ENCODE data around the gene AGT.
"Not testable (repeated sequence)": the region's sequence is repeated elsewhere in the genome, so short reads cannot be mapped to it uniquely, and the experiment has no call there.

AGT gene

DNA sequence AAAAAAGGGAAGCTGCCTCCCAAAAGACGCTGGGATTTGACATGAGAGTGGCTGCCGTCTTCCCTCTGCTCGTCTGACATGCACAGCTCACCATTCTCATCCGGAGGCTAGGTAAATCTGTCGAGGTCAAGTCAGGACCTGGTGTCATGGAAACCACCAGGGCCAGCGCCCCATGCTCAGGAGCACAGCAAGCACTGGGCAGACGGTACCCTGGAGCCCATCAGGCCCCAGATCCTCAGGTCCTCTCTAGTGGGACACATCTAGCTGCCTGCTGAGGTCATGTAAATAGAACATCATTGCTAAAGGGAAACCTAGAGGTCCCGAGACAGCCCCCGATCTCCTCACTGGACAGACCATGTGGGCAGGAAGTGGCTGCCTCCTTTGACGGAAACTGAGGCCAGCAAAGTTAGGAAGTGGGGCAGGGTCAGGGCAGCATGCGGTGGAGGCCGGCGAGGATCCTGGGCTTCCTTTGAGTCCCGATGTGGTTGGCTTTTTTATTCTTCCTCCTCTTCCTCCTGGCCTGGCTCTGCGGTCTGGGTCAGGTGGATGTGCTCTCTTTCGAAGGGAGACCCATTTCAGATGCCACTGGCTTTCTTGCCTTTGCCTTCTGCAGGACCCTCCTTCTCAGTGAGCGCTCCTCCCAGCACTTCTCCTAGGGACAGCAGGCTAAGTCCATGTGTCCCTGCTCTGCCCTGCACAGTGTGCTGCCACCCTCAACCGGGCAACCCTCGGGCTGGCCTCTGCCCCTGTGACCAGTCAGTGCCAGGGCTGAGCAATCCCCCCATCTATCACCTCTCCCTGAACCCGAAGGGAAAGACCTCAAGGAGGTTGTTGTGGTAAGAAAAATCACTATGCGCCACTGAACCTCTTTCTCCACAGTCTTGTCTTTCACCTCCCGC lies 5.9 kb downstream of the AGT start:
- DNase-seq (ENCODE audit: low read depth): no peak

DNA sequence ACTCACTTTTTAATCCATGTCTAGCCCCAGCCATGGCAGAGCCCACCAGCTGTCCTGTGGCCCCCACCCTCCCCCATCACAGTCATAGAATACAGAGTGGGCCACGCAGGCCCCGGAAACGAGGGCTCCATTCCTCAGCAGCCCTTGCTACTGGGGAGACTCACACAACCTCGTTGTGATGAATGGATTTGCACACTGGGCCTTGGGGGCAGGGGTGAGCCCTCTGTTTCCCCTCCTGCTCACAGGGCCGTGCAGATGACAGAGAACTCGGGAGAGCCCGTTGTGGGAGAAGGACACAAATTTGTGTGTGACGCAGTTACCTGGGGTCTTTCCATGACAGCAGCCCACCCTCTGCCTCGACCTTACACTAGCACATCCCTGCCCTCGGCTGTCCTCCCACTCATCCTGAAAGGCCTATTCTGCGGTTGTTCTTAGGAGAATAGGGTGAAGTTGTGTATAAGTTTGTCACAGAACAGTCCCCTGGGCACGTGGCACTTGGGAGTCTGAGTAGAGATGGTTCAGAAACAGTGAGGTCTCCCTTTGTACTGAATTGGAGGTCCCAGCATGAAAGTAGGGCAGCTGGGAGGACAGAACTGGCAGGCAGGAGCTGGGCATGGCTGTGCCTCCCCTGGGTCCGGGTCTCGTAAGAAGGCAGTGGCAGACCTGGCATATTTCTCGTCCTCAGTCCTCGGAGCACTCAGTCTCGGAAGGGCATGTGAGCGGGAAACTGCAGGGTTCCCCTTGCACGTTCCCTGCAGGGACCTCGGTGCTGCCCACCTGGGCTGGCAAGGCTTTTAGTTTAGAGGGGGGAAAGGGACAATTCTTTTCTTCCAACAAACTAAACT lies 6.8 kb downstream of the AGT start:
- no peak for DNase-seq (ENCODE audit: low read depth)

DNA sequence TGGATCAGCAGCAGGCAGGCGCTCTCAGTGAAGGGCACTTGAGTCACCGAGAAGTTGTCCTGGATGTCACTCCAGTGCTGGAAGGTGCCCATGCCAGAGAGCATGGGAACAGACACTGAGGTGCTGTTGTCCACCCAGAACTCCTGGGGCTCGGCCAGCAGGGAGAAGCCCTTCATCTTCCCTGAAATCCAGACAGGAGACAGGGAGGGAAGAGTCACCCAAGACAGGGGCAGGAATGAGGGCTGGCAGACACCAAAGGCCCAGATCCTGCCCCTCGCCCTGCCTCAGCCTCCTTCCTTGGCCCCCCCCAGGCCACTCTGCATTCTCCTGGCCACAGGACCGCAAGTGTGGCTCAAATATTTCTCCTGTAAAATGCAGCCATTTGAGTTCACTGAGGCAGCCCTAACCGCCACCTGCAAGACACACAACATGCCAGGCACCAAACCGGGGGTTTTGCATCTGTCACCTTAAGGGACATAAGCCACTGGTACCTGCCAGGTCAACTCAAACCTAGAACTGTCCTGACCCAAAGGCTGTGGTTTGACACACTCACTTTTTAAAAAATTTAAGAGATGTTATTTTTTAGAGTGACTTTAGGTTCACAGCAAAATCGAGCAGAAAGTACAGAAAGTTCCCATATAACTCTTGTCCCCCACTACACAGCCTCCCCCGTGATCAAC lies 7.8 kb downstream of the AGT start:
- no peak for DNase-seq (ENCODE audit: low read depth)

DNA sequence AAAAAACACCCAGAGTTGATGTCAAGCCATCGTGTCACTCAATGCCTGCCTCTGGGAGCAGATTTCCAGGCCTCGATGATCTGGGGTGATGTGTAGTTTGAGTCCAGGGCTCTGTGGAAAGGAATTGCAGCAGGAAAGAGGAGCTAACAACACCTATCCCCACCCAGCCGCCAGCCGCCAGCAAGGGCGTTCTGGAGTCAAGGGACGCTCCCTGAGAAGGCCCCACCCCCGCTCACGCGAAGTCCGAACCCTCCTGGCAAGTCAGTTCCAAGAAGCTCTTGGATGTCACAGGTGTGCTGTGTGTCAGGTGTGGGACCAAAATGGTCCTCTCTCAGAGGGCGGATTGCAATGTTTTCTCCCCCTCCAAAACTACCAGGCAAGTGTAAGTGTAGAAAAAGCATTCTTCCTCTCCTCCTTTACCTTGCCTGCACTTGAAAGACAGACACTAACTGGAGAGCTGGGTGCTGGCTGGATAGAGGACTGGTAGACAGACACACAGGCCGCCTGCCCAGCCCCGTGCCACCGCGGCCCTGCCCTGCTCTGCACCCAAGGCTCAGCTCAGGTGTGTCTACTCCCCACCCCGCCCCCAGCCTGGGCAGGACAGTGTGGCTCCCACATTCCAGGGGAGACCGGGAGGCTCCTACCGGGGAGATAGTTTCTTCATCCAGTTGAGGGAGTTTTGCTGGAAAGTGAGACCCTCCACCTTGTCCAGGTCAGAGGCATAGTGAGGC lies 8.5 kb downstream of the AGT start:
- no peak for DNase-seq (ENCODE audit: low read depth)

DNA sequence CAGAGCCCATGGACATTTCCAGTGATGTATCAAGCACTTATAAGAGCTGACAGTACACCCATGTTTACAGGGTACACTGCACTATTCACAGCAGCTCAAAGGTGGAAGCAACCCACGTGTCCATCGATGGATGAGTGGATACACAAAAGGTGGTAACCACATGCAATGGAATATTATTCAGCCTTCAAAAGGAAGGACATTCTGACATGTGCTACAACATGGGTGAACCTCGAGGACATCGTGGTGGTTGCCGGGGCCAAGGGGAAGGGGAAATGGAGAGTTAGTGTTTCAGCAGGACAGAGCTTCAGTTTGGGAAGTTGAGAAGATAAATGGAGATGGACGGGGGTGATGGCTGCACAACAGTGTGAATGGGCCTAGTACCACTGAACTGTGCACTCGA lies 9.1 kb downstream of the AGT start:
- DNase-seq (ENCODE audit: low read depth): no peak

DNA sequence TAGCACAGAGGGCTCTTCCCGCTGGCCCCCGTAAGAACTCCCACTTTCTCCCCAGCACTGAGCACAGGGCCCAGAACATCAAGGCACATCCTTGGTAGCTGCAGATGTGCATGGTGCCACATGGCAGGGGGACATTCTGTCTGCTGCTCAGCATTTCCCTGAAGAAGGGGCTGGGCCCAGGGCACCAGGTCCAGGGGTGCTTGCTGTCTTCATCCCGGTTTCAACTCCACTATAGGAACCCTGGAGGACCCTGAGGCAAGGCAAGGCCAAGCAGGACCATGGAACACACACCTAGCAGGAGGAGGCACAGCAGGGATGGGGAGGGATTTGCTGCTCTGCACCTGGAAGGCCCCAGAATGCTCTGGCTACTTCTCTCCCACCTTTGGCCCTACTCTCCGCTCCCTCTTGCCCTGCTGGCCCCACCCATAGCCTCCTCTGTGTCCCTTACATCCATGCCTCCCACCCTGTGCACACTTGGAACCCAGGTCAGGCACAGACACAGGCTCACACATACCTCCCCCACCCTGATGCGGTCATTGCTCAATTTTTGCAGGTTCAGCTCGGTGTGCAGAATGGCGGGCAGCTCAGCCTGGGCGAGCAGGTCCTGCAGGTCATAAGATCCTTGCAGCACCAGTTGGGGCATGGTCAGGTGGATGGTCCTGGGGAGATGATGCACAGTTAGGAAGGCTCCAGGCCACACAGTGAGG lies 10.1 kb downstream of the AGT start:
- DNase-seq (ENCODE audit: low read depth): no peak

DNA sequence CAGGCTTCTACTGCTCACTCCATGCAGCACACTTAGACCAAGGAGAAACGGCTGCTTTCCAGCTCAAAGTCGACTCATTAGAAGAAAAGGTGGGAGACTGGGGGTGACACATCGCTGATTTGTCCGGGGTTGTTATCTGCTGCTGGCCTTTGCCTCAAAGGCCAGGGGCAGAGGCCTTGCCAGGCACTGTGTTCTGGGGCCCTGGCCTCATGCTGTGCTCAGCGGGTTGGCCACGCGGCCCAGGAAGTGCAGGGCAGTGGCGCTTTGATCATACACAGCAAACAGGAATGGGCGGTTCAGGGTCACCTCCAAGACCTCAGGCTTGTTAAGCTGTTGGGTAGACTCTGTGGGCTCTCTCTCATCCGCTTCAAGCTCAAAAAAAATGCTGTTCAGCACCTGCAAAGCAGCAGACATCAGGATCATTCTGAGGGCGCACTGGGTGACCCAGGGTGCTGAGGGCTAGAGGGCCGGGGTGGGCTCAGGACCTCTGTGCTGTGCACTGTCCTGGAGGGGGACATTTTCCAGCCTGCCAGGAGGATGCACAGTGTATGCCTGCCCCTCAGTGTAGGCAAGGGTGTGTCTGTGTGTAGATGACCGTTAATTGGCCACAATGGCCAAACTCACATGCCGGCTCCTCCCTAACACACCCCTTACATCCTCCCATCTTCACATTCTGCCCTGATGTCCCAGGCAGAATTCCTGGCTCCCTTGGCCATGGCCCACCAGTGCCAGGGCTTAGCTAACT lies 10.8 kb downstream of the AGT start:
- no peak for DNase-seq (ENCODE audit: low read depth)

DNA sequence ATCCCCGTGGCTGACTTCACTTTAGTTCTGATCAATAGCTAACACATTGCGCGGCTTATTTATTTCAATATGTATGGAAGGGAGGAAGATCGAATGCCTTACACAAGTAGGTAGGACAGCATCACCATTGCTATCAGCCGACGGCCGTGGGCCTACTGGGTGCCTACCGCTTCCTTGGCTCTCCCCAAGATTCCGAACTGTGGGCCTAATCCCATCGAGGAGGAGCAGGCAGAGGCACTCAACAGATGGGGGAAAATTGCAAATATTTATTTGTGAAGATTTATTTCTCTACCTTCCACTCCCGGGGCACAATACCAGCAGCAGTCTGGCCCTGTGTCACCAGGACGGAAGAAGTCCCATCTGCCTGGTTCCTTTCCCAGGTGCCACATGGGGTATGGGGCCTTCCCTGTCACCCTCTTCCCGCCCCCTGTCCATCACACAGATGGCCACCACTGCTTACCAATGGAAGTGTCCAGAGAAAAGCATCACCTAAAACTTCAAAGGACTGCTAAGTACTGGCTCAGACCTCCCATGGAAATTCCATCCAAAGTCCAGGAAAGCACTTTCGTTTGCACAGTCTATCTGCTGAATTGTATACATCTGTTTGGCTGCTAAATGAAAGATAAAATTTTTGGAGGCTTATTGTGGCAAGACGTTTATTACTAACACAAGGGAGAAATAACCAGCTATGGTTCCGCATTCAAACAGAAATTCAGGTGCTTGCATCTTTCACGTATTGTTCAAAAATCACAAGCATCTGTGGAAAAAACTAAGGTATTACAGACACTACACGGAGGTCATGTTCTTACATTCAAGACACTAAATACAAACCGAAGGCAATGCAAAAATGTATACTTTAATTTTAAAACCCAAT lies 11.8 kb downstream of the AGT start:
- no peak for DNase-seq (ENCODE audit: low read depth)

DNA sequence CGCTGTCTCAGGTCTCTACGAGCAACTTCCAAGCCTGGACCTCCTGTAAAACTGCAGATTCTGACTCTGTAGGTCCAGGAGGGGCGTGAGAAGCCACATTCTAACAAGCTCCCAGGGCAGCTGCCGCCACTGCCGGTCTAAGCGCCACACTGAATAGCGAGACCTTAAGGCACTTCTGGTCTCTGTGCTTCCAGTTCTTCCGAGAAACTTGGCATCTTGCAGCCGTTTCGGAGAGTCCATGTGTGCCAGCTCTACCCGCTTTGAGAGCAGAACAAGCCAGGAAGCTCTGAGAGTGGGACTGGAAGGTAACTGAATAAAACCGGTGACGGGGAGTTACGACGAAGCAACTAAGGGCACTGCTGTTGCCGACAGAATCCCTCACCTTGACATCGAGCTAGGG lies 12.5 kb downstream of the AGT start:
- DNase-seq (ENCODE audit: low read depth): no peak

DNA sequence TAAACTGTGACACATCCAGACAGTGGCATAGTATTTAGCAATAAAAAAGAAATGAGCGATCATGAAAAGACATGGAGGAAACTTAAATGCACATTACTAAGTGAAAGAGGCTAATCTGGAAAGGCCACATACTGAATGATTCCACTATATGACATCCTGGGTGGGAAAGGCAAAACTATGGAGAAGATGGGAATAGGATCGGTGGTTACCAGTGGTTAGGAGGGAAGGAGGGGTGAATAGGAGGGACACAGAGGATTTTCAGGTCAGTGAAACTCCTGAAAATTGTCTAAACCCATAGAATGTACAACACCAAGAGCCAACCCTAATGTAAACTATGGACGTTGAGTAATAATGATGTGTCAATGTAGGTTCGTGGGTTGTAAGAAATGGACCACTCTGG lies 13.8 kb downstream of the AGT start:
- DNase-seq (ENCODE audit: low read depth): no peak

DNA sequence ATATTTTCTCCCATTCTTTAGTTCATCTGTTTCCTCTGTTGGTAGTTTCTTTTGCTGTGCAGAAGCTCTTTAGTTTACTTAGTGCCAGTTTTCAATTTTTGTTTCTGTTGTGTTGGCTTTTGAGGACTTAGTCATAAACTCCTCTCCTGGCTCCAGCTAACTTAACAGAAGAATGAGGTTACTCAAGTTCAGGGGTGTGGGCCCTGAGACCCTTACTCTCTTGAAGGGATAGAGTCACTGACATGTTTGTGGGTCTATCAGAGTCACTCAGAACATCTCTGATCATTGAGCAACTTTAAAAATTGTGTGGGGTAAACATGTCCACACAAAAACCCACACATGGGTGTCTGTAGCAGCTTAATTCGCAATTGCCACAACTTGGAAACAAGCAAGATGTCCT lies 14.2 kb downstream of the AGT start:
- DNase-seq (ENCODE audit: low read depth): no peak

DNA sequence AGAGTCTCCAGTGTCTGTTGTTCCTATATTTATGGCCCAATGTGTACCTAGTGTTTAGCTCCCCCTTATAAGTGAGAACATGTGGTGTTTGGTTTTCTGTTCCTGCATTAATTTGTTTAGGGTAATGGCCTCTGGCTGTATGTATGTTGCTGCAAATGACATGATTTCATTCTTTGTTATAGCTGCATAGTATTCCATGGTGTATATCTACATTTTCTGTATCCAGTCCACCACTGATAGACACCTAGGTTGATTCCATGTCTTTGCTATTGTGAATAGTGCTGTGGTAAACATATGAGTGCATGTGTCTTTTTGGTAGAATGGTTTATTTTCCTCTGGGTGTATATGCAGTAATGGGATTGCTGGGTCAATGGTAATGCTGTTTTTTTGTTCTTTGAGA lies 15.0 kb downstream of the AGT start:
- not testable (repeated sequence) for DNase-seq (ENCODE audit: low read depth)

DNA sequence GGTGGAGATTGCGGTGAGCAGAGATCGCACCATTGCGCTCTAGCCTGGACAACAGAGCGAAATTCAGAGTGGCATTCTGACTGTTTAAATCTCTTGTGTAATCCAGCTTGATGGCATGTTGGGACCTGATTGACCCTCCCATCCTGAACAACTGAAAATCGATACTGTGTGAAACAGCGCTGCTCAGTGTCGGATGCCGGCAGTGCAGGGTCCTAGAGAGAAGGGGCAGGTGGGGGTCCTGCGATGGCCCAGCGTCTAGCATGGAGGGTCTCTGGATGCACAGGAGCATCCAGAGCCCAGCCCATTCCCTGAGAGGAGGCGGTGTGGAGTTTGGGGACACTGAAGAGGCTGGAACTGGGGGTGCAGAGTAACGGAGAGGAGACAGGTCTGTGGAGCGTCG lies 15.8 kb downstream of the AGT start:
- no peak for DNase-seq (ENCODE audit: low read depth)

DNA sequence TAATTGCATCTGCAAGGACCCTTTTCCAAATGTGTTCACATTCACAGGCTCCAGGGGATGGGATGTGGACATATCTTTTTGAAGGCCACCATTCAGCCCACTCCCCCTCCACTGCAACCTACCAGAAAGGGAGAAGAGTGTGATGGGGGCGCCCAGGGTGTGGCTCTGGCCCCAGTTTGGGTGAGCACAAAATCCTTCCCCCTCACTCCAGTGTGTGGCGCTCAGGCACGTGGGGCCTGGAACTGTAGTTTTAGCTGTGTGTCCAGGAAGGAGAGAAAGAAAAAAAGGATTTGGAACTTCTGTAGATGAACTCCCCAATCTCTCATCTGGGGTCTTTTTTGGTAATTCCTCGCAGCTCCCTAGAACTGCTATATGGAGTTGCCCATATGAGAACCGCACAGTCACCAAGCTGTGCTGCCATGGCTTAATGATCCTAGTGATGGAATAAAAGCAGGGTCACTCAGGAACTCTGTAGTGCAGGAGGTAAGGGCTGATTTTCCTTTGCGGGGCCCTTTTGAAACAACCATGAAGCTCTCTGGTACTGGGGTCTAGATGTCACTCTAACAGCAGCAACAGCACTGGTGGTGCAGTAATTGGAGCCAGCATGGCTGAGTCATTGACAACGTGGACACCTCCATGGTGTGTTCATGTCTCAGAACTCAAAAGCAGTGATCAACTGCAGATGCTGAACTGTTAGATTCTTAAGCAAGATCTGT lies 17.0 kb downstream of the AGT start:
- DNase-seq (ENCODE audit: low read depth): no peak

DNA sequence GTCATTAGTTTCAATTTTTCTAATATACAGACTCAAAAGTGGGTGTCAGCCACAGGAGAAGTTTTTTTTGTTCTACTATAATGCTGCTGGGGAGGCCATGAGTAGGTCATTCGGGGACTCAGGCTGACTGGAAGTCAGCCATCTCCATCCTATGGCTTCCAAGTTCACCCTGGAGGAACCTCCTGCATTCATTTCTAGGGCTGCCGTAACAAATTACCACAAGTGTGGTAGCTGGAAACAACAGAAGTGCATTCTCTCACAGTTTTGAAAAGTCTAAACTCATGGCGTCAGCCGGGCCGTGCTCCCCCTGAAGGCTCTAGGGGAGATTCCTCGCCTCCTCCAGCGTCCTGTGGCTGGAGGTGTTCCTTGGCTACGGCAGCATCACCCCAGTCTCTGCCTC lies 17.7 kb downstream of the AGT start:
- no peak for DNase-seq (ENCODE audit: low read depth)

DNA sequence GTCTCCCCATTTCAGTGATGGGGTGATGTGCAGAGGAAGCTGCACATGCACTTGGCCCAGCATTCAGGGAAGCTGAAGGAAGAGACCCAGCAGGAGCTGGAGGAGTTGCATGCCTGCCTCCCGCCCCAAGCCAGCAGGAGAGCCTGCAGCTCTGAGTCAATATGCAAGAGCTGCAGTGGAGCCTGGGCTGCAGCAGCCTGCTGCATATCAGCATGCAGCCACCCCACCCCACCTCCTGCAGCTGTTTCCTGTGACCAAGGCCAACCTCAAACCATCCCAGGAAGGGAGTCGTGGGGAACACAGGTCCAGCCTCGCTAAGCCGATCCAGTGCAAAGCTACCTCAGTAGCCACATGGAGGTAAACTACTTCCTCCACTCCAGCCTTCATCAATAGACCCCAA lies 18.9 kb downstream of the AGT start:
- DNase-seq (ENCODE audit: low read depth): no peak

DNA sequence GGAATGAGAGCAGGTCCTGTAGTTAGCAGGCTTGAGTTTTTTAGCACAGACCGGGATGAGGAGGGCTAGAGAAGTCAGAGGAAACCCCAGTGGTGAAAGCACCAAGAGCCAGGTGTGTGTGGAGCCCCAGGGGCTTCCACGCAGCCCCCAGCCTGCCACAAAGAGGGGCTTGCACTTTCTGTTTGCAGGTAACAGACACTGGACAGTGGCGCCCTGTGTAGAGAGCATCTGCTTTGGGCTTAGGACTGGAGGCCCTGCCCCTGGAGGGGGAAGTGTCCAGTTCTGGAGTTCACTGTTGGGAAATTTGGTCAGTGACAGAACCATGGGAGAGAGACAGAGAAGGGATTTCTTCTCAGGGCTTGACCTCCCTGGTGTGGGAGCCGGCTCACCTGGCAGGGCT lies 19.5 kb downstream of the AGT start:
- no peak for DNase-seq (ENCODE audit: low read depth)

DNA sequence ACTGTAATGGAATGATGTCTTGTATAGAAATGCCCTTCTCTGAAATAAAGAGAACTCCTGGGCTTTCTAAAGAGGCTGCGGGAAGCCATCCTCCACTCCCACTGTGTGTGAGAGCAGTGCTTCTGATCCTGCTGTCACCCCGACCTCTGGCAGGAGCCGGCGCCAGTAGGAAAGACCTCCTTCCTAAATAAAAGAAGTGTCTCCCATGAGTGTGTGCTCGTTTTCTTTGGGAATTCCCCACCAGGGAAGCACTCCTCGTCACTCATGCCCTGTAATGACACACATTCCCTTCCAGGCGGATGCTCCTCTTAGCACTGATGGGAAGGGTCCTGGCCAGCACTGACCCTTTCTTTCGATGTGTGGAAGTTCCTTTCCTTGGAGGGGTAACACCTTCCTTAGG lies 20.1 kb downstream of the AGT start:
- DNase-seq (ENCODE audit: low read depth): no peak

DNA sequence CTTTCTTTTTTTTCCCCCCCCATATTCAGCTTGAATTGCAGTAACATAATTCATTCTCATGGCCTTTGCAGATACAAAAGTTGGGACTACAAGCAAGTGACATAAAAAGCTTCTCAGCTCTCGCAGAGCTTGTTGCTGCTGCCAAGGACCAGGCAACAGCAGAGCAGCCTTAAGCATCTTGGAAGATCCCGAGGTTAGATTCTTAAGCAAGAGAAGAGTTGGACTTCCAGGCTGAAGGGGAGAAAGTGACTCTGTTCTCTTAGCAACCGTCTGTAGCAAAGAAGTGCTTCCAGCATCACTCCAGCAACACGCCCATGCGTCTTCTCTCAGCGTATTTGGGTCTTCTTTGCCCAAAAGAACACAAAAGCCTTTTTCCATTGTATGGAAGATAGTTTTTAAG lies 20.7 kb downstream of the AGT start:
- no peak for DNase-seq (ENCODE audit: low read depth)

Data from non-pigmented ciliary epithelial cell (primary cell).